ENCODE measurements around the gene CPEB3.
"Not testable (repeated sequence)": the region's sequence is repeated elsewhere in the genome, so short reads cannot be mapped to it uniquely, and the experiment has no call there.

Gene CPEB3

DNA sequence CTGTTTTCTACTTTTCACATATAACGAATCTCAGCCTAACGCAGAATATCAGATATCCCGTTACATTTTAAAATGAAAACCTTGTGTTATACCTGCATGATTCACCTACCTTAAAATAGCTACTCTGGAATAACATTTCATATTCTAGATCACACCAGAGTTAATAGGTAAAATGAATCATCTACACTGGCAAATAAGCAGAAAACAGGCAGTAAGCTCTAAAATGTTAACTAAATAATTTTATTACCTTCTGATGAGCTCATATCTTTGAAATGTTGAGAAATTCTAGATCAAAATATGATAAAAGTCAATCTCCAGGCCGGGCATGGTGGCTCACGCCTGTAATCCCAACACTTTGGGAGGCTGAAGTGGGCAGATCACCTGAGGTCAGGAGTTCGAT, 71.3 kb downstream of the CPEB3 start:
- no peak overlapping the region for H2AFZ ChIP-seq (ENCODE audit: low read depth, low read length)
- no peaks in the 10 kb centered on the region for H3K9me3 ChIP-seq (ENCODE audit: low read length)
- H3K4me3 ChIP-seq (ENCODE audit: low read length), result no peak overlapping the region
- H3K27me3 ChIP-seq (ENCODE audit: insufficient read depth, low read length), result no peaks in the 10 kb centered on the region
- H3K4me1 ChIP-seq (ENCODE audit: insufficient read depth, low read length), result no peaks in the 10 kb centered on the region
- H3K36me3 ChIP-seq (ENCODE audit: insufficient read depth, low read length), result no peaks in the 10 kb centered on the region

DNA sequence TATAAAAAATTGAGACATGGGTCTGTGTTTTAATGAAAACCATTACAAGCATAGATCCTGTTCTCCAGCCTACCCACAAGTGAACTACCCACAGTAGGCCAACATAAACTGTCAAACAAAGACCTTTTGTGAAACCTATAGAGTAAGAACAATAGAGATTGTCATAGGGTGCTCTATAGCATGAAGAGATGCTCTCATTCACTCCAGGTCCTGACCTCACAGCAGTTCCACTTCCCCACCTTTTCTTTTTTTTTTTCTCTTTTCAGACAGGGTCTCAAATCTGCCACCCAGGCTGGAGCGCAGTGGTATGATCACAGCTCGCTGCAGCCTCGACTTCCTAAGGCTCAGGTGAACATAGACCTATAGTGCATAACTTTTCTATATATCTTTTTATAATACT, 72.3 kb downstream of the CPEB3 start:
- Histone ChIP-seq H3K27me3 (ENCODE audit: insufficient read depth, low read length) (no peaks in the 10 kb centered on the region), H3K4me1 (ENCODE audit: insufficient read depth, low read length) (no peaks in the 10 kb centered on the region), H2AFZ (ENCODE audit: low read depth, low read length) (no peak overlapping the region), H3K4me3 (ENCODE audit: low read length) (no peak overlapping the region), H3K36me3 (ENCODE audit: insufficient read depth, low read length) (no peaks in the 10 kb centered on the region), H3K9me3 (ENCODE audit: low read length) (no peaks in the 10 kb centered on the region)

DNA sequence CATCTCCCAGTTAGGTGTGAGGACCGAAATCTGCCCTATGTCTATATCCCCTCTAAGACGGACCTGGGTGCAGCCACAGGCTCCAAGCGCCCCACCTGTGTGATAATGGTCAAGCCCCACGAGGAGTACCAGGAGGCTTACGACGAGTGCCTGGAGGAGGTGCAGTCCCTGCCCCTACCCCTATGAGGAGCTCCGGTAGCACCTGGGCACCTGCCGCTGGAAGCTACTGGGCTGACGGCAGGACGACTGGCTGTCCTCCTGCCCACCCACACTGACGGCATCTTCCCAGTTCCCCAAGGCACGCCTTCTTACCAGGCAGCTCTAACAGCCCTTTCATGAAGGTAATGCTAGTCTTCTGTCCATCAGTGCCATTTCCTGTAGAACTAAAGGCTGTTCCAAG, 74.3 kb downstream of the CPEB3 start:
- not testable (repeated sequence) for H3K9me3 ChIP-seq (ENCODE audit: low read length); H3K4me3 ChIP-seq (ENCODE audit: low read length); H3K4me1 ChIP-seq (ENCODE audit: insufficient read depth, low read length); H3K27me3 ChIP-seq (ENCODE audit: insufficient read depth, low read length); H2AFZ ChIP-seq (ENCODE audit: low read depth, low read length); H3K36me3 ChIP-seq (ENCODE audit: insufficient read depth, low read length)

DNA sequence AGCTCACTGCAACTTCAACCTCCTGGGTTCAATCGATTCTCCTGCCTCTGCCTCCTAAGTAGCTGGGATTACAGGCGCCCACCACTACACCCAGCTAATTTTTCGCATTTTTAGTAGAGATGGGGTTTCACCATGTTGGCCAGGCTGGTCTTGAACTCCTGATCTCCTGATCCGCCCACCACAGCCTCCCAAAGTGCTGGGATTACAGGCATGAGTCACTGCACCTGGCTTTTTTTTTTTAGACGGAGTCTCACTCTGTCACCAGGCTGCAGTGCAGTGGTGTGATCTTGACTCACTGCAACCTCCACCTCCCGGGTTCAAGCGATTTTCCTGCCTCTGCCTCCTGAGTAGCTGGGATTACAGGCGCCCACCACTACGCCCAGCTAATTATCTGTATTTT, 75.7 kb downstream of the CPEB3 start:
- not testable (repeated sequence) for H3K4me3 ChIP-seq (ENCODE audit: low read length); H3K36me3 ChIP-seq (ENCODE audit: insufficient read depth, low read length); H3K27me3 ChIP-seq (ENCODE audit: insufficient read depth, low read length); H2AFZ ChIP-seq (ENCODE audit: low read depth, low read length); H3K9me3 ChIP-seq (ENCODE audit: low read length); H3K4me1 ChIP-seq (ENCODE audit: insufficient read depth, low read length)

DNA sequence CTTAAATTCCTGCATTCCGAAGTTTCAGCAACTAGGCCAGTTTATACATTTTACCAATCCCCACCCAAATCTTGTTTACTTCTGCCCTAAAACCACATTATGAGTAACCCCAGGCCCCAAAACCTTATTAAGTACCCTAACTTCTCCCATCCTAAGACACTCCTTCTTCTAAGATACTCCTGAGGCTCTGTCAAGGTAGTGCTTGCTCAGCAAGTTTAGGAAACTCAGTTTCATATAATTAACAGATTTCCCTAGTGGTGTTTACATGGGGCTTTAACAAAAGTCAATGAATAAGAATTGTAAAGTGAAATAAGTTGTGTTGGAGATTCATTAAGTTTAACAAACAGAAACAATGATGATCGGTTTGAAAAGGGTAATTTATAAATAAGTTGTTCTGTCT, 77.8 kb downstream of the CPEB3 start:
- H3K9me3 ChIP-seq (ENCODE audit: low read length), result no peaks in the 10 kb centered on the region
- no peaks in the 10 kb centered on the region for H3K4me1 ChIP-seq (ENCODE audit: insufficient read depth, low read length)
- H2AFZ ChIP-seq (ENCODE audit: low read depth, low read length), result no peak overlapping the region
- H3K27me3 ChIP-seq (ENCODE audit: insufficient read depth, low read length), result no peaks in the 10 kb centered on the region
- no peak overlapping the region for H3K4me3 ChIP-seq (ENCODE audit: low read length)
- H3K36me3 ChIP-seq (ENCODE audit: insufficient read depth, low read length), result no peaks in the 10 kb centered on the region

DNA sequence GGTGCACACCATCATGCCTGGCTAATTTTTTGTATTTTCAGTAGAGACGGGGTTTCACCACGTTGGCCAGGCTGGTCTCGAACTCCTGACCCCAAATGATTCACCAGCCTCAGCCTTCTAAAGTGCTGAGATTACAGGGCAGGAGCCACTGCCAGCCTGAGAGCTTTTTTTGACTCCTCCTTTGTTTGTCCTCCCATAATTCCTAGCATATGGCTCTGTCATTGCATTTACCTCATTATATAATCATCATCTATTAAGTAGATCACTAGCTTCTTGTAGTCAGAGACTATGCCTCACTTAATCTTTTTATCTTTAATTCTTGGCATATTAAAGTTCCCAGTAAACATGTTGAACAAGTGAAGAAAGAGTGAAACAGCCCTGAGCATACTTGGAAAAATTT, 82.1 kb downstream of the CPEB3 start:
- H3K9me3 ChIP-seq (ENCODE audit: low read length), result no peaks in the 10 kb centered on the region
- no peaks in the 10 kb centered on the region for H3K27me3 ChIP-seq (ENCODE audit: insufficient read depth, low read length)
- no peak overlapping the region for H3K4me3 ChIP-seq (ENCODE audit: low read length)
- H3K4me1 ChIP-seq (ENCODE audit: insufficient read depth, low read length), result peaks cover 9% of the 10 kb centered on the region
- H2AFZ ChIP-seq (ENCODE audit: low read depth, low read length), result no peak overlapping the region
- no peaks in the 10 kb centered on the region for H3K36me3 ChIP-seq (ENCODE audit: insufficient read depth, low read length)

DNA sequence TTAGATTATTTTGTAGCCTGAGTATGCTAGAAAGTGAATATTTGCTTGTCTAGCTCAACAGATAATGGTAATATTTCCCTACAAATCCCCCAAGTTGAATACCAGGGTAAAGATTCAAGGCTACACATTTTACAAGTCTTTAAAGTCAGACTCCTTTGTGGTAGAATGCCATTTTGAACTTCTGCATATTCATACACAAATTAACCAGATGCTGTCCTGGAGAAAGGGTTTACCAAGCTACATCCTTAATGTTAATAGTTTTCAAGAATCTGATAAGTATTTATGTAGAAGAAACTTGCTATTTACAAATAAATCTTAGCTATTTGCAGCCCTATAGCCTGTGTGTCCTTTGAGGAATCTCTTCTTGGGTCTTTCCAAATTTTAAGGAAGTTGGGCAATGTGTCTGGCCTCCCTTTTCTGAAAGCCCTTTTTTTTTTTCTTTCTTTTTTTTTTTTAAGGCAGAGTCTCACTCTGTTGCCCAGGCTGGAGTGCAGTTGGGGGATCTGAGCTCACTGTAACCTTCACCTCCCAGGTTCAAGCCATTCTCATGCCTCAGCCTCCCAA, 82.6 kb downstream of the CPEB3 start:
- no peaks in the 10 kb centered on the region for H3K27me3 ChIP-seq (ENCODE audit: insufficient read depth, low read length)
- H3K9me3 ChIP-seq (ENCODE audit: low read length), result no peaks in the 10 kb centered on the region
- peaks cover 9% of the 10 kb centered on the region for H3K4me1 ChIP-seq (ENCODE audit: insufficient read depth, low read length)
- H2AFZ ChIP-seq (ENCODE audit: low read depth, low read length), result no peak overlapping the region
- no peak overlapping the region for H3K4me3 ChIP-seq (ENCODE audit: low read length)
- H3K36me3 ChIP-seq (ENCODE audit: insufficient read depth, low read length), result no peaks in the 10 kb centered on the region

DNA sequence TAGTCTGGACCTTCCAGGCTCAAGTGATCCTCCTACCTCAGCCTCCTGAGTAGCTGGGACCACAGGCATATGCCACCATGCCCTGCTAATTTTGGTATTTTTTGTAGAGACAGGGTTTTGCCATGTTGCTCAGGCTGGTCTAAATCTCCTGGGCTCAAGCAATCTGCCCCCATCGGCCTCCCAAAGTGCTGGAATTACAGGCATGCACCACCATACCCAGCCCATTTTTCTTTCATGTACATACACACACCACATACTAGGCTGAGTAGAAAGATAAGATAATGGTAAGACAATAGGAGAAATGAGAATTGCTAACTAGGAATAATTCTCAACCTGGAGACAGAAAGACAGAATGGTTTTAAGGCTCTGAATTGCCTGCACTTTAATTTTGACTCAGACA, 83.8 kb downstream of the CPEB3 start:
- no peaks in the 10 kb centered on the region for H3K9me3 ChIP-seq (ENCODE audit: low read length)
- H3K27me3 ChIP-seq (ENCODE audit: insufficient read depth, low read length), result no peaks in the 10 kb centered on the region
- no peaks in the 10 kb centered on the region for H3K36me3 ChIP-seq (ENCODE audit: insufficient read depth, low read length)

DNA sequence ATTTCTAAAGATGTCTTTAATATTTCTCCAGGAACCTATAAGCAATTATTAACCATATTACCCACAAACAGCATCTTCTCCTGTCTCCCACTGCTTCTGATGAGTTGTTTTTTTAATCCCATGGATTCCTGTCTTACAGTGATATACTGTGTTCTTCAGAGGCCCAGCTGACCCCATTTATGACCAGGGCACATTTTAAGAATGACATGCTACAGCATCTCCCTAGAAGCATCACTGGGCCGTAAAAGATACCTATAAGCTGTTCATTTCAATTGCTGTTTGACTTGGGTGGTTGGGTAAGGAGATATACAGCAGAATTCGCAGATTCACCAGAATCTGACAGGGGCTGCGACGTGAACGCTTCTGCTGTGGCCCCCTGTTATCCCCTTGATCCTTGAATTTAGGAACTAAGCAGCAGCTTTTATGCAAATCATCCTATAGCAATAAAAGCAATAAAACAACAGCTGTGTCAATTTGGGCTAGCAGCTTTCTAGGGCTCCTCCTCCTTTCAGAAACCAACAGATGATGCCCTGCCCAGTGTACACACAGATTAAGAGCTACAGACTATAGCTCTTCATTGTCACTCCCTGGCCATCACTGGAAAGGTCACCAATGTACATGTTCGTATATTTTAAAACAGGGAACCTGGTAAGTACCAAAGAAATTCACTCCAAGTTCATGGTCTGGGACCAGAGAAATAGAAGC, 86.8 kb downstream of the CPEB3 start:
- H2AFZ ChIP-seq (ENCODE audit: low read depth, low read length), result no peak overlapping the region
- no peaks in the 10 kb centered on the region for H3K9me3 ChIP-seq (ENCODE audit: low read length)
- no peak overlapping the region for H3K4me3 ChIP-seq (ENCODE audit: low read length)

More for the DNA sequence above, 83.8 kb downstream of the CPEB3 start:
- Histone ChIP-seq H3K4me3 (ENCODE audit: low read length) (no peak overlapping the region), H3K4me1 (ENCODE audit: insufficient read depth, low read length) (peaks cover 9% of the 10 kb centered on the region), H2AFZ (ENCODE audit: low read depth, low read length) (no peak overlapping the region)

DNA sequence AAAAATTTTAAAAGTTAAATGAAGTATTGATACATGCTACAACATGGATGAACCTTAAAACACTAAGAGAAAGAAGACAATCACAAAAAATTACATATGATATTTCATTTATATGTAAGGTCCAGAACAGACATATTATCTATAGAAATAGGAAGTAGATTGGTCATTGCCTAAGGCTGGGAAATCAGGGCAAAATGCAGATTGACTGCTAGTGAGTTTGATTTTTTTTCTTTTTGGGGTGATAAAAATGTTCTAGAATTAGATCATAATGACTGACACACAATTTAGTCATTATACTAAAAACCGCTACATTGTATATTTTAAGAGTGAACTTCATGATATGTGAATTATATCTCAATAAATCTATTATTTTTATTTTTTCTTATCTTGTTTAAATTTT, 88.3 kb downstream of the CPEB3 start:
- Histone ChIP-seq H2AFZ (ENCODE audit: low read depth, low read length) (no peak overlapping the region), H3K9me3 (ENCODE audit: low read length) (no peaks in the 10 kb centered on the region), H3K4me1 (ENCODE audit: insufficient read depth, low read length) (peaks cover 9% of the 10 kb centered on the region), H3K36me3 (ENCODE audit: insufficient read depth, low read length) (no peaks in the 10 kb centered on the region), H3K27me3 (ENCODE audit: insufficient read depth, low read length) (no peaks in the 10 kb centered on the region), H3K4me3 (ENCODE audit: low read length) (no peak overlapping the region)

More for the DNA sequence above, 86.8 kb downstream of the CPEB3 start:
- Histone ChIP-seq H3K4me1 (ENCODE audit: insufficient read depth, low read length) (peaks cover 9% of the 10 kb centered on the region), H3K27me3 (ENCODE audit: insufficient read depth, low read length) (no peaks in the 10 kb centered on the region), H3K36me3 (ENCODE audit: insufficient read depth, low read length) (no peaks in the 10 kb centered on the region)

DNA sequence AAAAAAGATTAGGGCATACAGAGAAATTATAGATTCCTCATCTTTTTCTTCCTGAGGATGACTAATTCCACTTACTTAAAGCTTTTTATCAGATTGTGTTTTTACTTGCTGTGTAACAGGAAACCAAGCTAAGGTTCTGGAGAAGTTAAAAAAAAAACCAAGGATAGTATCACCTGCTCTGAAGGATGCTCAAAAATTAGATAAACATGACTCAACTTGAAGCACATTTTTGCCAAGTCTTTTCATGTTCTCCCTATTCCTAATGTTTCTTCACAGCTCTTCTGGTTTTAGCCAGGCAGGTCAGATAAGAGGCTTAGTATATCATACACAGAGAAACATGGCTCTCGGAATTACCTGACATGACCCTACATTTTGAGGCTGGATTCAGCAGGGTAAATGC, 90.3 kb downstream of the CPEB3 start:
- H2AFZ ChIP-seq (ENCODE audit: low read depth, low read length), result no peak overlapping the region
- H3K9me3 ChIP-seq (ENCODE audit: low read length), result no peaks in the 10 kb centered on the region
- no peaks in the 10 kb centered on the region for H3K36me3 ChIP-seq (ENCODE audit: insufficient read depth, low read length)
- no peak overlapping the region for H3K4me3 ChIP-seq (ENCODE audit: low read length)
- peaks cover 9% of the 10 kb centered on the region for H3K4me1 ChIP-seq (ENCODE audit: insufficient read depth, low read length)
- no peaks in the 10 kb centered on the region for H3K27me3 ChIP-seq (ENCODE audit: insufficient read depth, low read length)

DNA sequence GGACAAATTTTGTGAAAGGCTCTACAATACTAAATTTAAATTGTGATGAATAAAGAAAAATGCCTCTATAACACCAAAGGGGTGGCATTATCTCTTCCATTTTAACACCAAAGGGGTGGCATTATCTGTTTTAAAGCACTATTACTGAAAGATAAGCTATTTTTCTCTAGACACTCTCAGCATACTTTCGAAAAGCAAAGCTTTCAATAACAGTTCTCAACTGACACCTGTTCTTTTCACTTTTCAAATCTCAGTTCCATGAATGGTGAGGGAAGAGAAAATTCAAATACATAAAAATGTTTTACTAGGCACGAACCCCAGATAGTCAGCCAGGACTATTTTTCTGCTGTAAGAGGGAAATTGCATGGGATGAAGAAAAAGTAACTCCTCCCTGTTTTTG, 103.8 kb downstream of the CPEB3 start:
- Histone ChIP-seq H3K27me3 (ENCODE audit: insufficient read depth, low read length) (no peaks in the 10 kb centered on the region), H2AFZ (ENCODE audit: low read depth, low read length) (no peak overlapping the region), H3K9me3 (ENCODE audit: low read length) (no peaks in the 10 kb centered on the region), H3K4me1 (ENCODE audit: insufficient read depth, low read length) (peaks cover 8% of the 10 kb centered on the region), H3K4me3 (ENCODE audit: low read length) (no peak overlapping the region), H3K36me3 (ENCODE audit: insufficient read depth, low read length) (no peaks in the 10 kb centered on the region)

DNA sequence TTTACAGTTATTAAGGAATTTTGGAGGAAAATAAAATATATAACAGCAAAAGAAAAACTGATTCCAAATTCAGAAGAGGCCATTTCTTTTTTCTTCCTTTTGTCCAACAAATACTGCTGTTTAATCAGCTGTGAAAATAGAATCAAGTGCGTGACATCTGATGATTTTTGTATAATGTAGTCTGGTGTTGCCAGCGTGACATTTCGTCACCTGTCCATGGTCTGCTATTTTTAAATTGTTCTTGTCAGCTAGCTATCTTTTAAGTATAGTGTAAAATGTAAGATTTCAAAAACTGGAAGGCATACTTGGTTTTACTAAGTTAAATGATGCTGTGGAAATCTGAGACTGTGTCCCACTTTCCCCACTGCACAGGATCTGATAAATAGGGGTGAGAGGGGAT, 105.9 kb downstream of the CPEB3 start:
- Histone ChIP-seq H3K36me3 (ENCODE audit: insufficient read depth, low read length) (no peaks in the 10 kb centered on the region), H3K4me1 (ENCODE audit: insufficient read depth, low read length) (peaks cover 8% of the 10 kb centered on the region), H2AFZ (ENCODE audit: low read depth, low read length) (no peak overlapping the region), H3K27me3 (ENCODE audit: insufficient read depth, low read length) (no peaks in the 10 kb centered on the region), H3K9me3 (ENCODE audit: low read length) (no peaks in the 10 kb centered on the region), H3K4me3 (ENCODE audit: low read length) (no peak overlapping the region)

DNA sequence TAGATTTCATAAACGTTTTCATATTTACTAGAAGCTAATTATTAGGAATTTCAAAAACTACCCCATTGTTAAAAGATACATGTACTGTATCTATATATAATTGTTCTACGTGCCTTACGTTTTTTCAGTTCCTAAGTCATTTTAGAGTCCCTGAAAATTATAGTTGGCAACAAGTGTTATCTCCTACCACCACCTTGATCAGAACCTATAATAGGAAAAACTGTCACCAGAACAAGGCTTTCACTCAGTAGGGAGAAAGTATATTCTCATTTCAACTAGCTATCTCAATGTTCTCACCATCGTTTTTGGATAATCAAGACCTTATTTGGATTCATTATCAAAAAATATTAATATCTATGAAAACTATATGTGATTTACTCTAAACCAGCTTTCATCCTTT, 107.7 kb downstream of the CPEB3 start:
- Histone ChIP-seq H3K4me3 (ENCODE audit: low read length) (no peak overlapping the region), H3K36me3 (ENCODE audit: insufficient read depth, low read length) (no peaks in the 10 kb centered on the region), H3K27me3 (ENCODE audit: insufficient read depth, low read length) (no peaks in the 10 kb centered on the region), H3K4me1 (ENCODE audit: insufficient read depth, low read length) (peaks cover 8% of the 10 kb centered on the region), H2AFZ (ENCODE audit: low read depth, low read length) (no peak overlapping the region), H3K9me3 (ENCODE audit: low read length) (no peaks in the 10 kb centered on the region)

All from neuron (in vitro differentiated cells).